Liver (tissue), 9 donors: ENCODE data around the gene MTFR1L. TPM values are rescaled to one million over a fixed set of nuclear protein-coding genes. Genes with fewer than 3 reads are reported as not detected.

Source experiments
- DNase-seq: peaks from one replicate; pipeline ENCODE4 v3.0.0-alpha.2; 2017; ENCODE audit warnings: low spot score
- H3K27ac ChIP-seq, 2 donors: one replicate each; pipeline ENCODE4 v1.7.0; 2013; ENCODE audit warnings: inconsistent platforms in 2 of 2, low read length in 2 of 2, control low read depth in 1 of 2, low read depth in 1 of 2, mild to moderate bottlenecking in 1 of 2
- H3K27me3 ChIP-seq, 4 donors: one replicate each; pipeline versions ENCODE4 v1.6.1 to v1.7.0; 2013; ENCODE audit warnings: low read length in 3 of 4, inconsistent platforms in 1 of 4, mild to moderate bottlenecking in 1 of 4, moderate library complexity in 1 of 4; ENCODE audit not compliant: control insufficient read depth in 4 of 4, insufficient read depth in 4 of 4
- H3K36me3 ChIP-seq, 4 donors: one replicate each; pipeline versions ENCODE4 v1.6.1 to v1.7.0; 2013; ENCODE audit warnings: low read length in 3 of 4, mild to moderate bottlenecking in 3 of 4, low read depth in 1 of 4, moderate library complexity in 1 of 4; ENCODE audit not compliant: control insufficient read depth in 4 of 4, insufficient read depth in 3 of 4
- H3K4me1 ChIP-seq, 4 donors: one replicate each; pipeline versions ENCODE4 v1.6.1 to v1.7.0; 2013; ENCODE audit warnings: low read length in 3 of 4, mild to moderate bottlenecking in 3 of 4, moderate library complexity in 1 of 4; ENCODE audit not compliant: control insufficient read depth in 4 of 4, insufficient read depth in 4 of 4
- H3K4me3 ChIP-seq, 3 donors: one replicate each; pipeline versions ENCODE4 v1.6.1 to v1.7.0; 2013; ENCODE audit warnings: low read length in 3 of 3, control low read depth in 1 of 3, low read depth in 1 of 3, mild to moderate bottlenecking in 1 of 3
- H3K9ac ChIP-seq, 2 donors: one replicate each; pipeline ENCODE4 v1.7.0; 2013; ENCODE audit warnings: low read length in 2 of 2, mild to moderate bottlenecking in 2 of 2, moderate library complexity in 2 of 2, control low read depth in 1 of 2, low read depth in 1 of 2
- H3K9me3 ChIP-seq, 4 donors: one replicate each; pipeline versions ENCODE4 v1.6.1 to v1.7.0; 2013; ENCODE audit warnings: low read length in 3 of 4; ENCODE audit not compliant: control insufficient read depth in 4 of 4
- EGR1 ChIP-seq, 2 donors: IDR thresholded peaks; 2 replicates each; pipeline ENCODE4 v1.6.1; 2016 to 2018; ENCODE audit warnings: antibody characterized with exemption in 2 of 2, low read depth in 2 of 2
- FOXA1 ChIP-seq: IDR thresholded peaks from 2 replicates; pipeline ENCODE4 v1.6.1; 2016; ENCODE audit warnings: antibody characterized with exemption
- FOXA2 ChIP-seq: IDR thresholded peaks from 2 replicates; pipeline ENCODE4 v1.6.1; 2016; ENCODE audit warnings: antibody characterized with exemption
- GABPA ChIP-seq, 2 donors: IDR thresholded peaks in 1 of 2; conservative IDR thresholded peaks in 1 of 2; 2 replicates each; pipeline ENCODE4 v1.6.1; 2016; ENCODE audit warnings: antibody characterized with exemption in 2 of 2, mild to moderate bottlenecking in 1 of 2, moderate library complexity in 1 of 2
- HNF4A ChIP-seq, 2 donors: conservative IDR thresholded peaks; 2 replicates each; pipeline ENCODE4 v1.6.1; 2016; ENCODE audit warnings: antibody characterized with exemption in 2 of 2, mild to moderate bottlenecking in 2 of 2
- HNF4G ChIP-seq: IDR thresholded peaks from 2 replicates; pipeline ENCODE4 v1.6.1; 2016; ENCODE audit warnings: antibody characterized with exemption
- JUND ChIP-seq, 2 donors: IDR thresholded peaks; 2 replicates each; pipeline ENCODE4 v1.6.1; 2016; ENCODE audit warnings: antibody characterized with exemption in 2 of 2
- NR2F2 ChIP-seq: IDR thresholded peaks from 2 replicates; pipeline ENCODE4 v1.6.1; 2016; ENCODE audit warnings: antibody characterized with exemption
- RAD21 ChIP-seq, 2 donors: IDR thresholded peaks; 2 replicates each; pipeline ENCODE4 v1.6.1; 2016; ENCODE audit warnings: antibody characterized with exemption in 2 of 2, mild to moderate bottlenecking in 2 of 2
- RXRA ChIP-seq, 2 donors: IDR thresholded peaks; 2 replicates each; pipeline ENCODE4 v1.6.1; 2017 to 2018; ENCODE audit warnings: antibody characterized with exemption in 2 of 2, mild to moderate bottlenecking in 1 of 2
- SP1 ChIP-seq: IDR thresholded peaks from 2 replicates; pipeline ENCODE4 v1.6.1; 2018; ENCODE audit warnings: antibody characterized with exemption, mild to moderate bottlenecking
- TAF1 ChIP-seq: conservative IDR thresholded peaks from 2 replicates; pipeline ENCODE4 v1.6.1; 2016; ENCODE audit warnings: antibody characterized with exemption, mild to moderate bottlenecking
- YY1 ChIP-seq: IDR thresholded peaks from 2 replicates; pipeline ENCODE4 v1.6.1; 2016; ENCODE audit warnings: antibody characterized with exemption, mild to moderate bottlenecking
- WGBS: extraction: QIAGEN DNeasy Blood & Tissue Kit; methylation state at CpG from one replicate; pipeline ENCODE4 v1.1.7; 2013; 5-methylcytosine and 5-hydroxymethylcytosine counted together
- polyA plus RNA-seq, 2 donors: library from polyadenylated mRNA; stranded (reverse) in 1 of 2; unstranded in 1 of 2; fragments of 200-250 nt in 1 of 2; fragments of >200 nt in 1 of 2; fragmentation: Nextera tagmentation in 1 of 2; extraction: Ambion mirVana in 1 of 2; gene quantifications; one replicate each; pipeline versions ENCODE4 v1.2.1 to v1.2.3, GENCODE V29; 2013 to 2015
- total RNA-seq, 2 donors: library from RNA; depleted of rRNA; stranded (reverse); fragments of >200 nt; gene quantifications; one replicate each; pipeline ENCODE4 v1.2.3, GENCODE V29; 2014
- TF ChIP-seq, protein P1 (sequence below): IDR thresholded peaks from 2 replicates; pipeline ENCODE4 v1.6.1; 2016; ENCODE audit warnings: antibody characterized with exemption
- TF ChIP-seq, protein P2 (sequence below): IDR thresholded peaks from 2 replicates; pipeline ENCODE4 v1.6.1; 2016; ENCODE audit warnings: antibody characterized with exemption
- TF ChIP-seq, protein P3 (sequence below): IDR thresholded peaks from 2 replicates; pipeline ENCODE4 v1.6.1; 2016; ENCODE audit warnings: antibody characterized with exemption, mild to moderate bottlenecking
- TF ChIP-seq, protein P4 (sequence below): fragments of 150-350 bp; IDR thresholded peaks from 2 replicates; pipeline ENCODE4 v1.5.1; 2017; ENCODE audit warnings: improper control_type of control experiment, low read depth, low read length; ENCODE audit not compliant: missing input control
- TF ChIP-seq, protein P5 (sequence below): IDR thresholded peaks from 2 replicates; pipeline ENCODE4 v1.6.1; 2016; ENCODE audit warnings: antibody characterized with exemption
- donor health status: healthy.
- donor health status: healthy.
- donor health status: healthy.
- donor health status: healthy.
- donor health status: healthy.

MTFR1L gene
- total and polyA plus RNA-seq, 4 donors: 22.5 to 48.4 (median 40.2) TPM

DNA sequence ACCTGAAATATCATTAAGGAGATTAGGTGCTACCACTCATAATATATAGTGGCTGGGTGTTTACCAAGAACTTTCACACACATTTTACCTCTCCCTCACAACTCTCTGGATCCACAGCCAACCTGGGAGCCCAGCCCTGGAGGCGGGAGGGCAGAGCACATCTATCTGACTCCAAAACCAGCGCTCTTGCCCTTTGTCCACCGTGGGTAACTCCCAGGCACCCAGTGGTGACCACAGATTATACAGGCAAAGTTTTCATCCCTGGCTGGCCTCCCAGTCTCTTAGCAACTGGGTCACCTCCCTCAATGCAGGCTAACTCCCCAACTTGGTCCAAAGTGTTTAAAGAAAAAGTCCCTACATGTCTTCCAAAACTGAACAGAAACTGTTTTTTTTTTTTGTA lies 53.4 kb downstream of the MTFR1L start:
- no peak overlapping the region for H3K4me3 ChIP-seq
- H3K9me3 ChIP-seq: no peaks in the 10 kb centered on the region
- TF ChIP-seq SP1 (peak; percentile 88), GABPA (IDR thresholded peaks at IDR 0.05 in 1 of 2, conservative IDR thresholded peaks at IDR 0.05 in 1 of 2) (no peak), RXRA (IDR thresholded peaks at IDR 0.05) (peak; percentile 71 to 91), TAF1 (no peak), NR2F2 (no peak), HNF4A (conservative IDR thresholded peaks at IDR 0.05) (peak; percentile 85 to 96), YY1 (peak; percentile 65), FOXA2 (peak; percentile 66), JUND (IDR thresholded peaks at IDR 0.05) (peak in 1 of 2 donors; percentile 41), RAD21 (IDR thresholded peaks at IDR 0.05) (peak; percentile 44 to 66), HNF4G (no peak), FOXA1 (peak; percentile 21), EGR1 (IDR thresholded peaks at IDR 0.05; ENCODE audit: low read depth in 2 of 2) (peak in 1 of 2 donors; percentile 43)
- TF ChIP-seq, protein P1, sequence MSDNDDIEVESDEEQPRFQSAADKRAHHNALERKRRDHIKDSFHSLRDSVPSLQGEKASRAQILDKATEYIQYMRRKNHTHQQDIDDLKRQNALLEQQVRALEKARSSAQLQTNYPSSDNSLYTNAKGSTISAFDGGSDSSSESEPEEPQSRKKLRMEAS: peak; percentile 56
- TF ChIP-seq, protein P2, sequence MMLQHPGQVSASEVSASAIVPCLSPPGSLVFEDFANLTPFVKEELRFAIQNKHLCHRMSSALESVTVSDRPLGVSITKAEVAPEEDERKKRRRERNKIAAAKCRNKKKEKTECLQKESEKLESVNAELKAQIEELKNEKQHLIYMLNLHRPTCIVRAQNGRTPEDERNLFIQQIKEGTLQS: no peak
- TF ChIP-seq, protein P3, sequence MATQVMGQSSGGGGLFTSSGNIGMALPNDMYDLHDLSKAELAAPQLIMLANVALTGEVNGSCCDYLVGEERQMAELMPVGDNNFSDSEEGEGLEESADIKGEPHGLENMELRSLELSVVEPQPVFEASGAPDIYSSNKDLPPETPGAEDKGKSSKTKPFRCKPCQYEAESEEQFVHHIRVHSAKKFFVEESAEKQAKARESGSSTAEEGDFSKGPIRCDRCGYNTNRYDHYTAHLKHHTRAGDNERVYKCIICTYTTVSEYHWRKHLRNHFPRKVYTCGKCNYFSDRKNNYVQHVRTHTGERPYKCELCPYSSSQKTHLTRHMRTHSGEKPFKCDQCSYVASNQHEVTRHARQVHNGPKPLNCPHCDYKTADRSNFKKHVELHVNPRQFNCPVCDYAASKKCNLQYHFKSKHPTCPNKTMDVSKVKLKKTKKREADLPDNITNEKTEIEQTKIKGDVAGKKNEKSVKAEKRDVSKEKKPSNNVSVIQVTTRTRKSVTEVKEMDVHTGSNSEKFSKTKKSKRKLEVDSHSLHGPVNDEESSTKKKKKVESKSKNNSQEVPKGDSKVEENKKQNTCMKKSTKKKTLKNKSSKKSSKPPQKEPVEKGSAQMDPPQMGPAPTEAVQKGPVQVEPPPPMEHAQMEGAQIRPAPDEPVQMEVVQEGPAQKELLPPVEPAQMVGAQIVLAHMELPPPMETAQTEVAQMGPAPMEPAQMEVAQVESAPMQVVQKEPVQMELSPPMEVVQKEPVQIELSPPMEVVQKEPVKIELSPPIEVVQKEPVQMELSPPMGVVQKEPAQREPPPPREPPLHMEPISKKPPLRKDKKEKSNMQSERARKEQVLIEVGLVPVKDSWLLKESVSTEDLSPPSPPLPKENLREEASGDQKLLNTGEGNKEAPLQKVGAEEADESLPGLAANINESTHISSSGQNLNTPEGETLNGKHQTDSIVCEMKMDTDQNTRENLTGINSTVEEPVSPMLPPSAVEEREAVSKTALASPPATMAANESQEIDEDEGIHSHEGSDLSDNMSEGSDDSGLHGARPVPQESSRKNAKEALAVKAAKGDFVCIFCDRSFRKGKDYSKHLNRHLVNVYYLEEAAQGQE: peak; percentile 55
- TF ChIP-seq, protein P4, sequence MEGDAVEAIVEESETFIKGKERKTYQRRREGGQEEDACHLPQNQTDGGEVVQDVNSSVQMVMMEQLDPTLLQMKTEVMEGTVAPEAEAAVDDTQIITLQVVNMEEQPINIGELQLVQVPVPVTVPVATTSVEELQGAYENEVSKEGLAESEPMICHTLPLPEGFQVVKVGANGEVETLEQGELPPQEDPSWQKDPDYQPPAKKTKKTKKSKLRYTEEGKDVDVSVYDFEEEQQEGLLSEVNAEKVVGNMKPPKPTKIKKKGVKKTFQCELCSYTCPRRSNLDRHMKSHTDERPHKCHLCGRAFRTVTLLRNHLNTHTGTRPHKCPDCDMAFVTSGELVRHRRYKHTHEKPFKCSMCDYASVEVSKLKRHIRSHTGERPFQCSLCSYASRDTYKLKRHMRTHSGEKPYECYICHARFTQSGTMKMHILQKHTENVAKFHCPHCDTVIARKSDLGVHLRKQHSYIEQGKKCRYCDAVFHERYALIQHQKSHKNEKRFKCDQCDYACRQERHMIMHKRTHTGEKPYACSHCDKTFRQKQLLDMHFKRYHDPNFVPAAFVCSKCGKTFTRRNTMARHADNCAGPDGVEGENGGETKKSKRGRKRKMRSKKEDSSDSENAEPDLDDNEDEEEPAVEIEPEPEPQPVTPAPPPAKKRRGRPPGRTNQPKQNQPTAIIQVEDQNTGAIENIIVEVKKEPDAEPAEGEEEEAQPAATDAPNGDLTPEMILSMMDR: peak; percentile 43
- TF ChIP-seq, protein P5, sequence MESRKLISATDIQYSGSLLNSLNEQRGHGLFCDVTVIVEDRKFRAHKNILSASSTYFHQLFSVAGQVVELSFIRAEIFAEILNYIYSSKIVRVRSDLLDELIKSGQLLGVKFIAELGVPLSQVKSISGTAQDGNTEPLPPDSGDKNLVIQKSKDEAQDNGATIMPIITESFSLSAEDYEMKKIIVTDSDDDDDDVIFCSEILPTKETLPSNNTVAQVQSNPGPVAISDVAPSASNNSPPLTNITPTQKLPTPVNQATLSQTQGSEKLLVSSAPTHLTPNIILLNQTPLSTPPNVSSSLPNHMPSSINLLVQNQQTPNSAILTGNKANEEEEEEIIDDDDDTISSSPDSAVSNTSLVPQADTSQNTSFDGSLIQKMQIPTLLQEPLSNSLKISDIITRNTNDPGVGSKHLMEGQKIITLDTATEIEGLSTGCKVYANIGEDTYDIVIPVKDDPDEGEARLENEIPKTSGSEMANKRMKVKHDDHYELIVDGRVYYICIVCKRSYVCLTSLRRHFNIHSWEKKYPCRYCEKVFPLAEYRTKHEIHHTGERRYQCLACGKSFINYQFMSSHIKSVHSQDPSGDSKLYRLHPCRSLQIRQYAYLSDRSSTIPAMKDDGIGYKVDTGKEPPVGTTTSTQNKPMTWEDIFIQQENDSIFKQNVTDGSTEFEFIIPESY: peak; percentile 58
- no peaks in the 10 kb centered on the region for H3K36me3 ChIP-seq
- 37% methylated on average over 3 of the region's 3 CpGs for WGBS
- H3K27me3 ChIP-seq: no peaks in the 10 kb centered on the region
- H3K27ac ChIP-seq: peak overlapping the region in 1 of 2 donors; percentile 51
- H3K9ac ChIP-seq: no peak overlapping the region
- DNase-seq: peak; percentile 61
- peaks cover 22 to 71% (median 64%) of the 10 kb centered on the region in 4 donors for H3K4me1 ChIP-seq
